Neural crest cell (in vitro differentiated cells): Measurements from ENCODE around the gene EXOC6B. TPM values are rescaled to one million over a fixed set of nuclear protein-coding genes. Genes with fewer than 3 reads are reported as not detected.

Experiments used
- DNase-seq: peaks from one replicate; pipeline ENCODE4 v3.0.0; 2021; ENCODE audit warnings: low read depth, mixed read lengths, low spot score
- H3K27ac Mint-ChIP-seq: one replicate; pipeline ENCODE4 v1.8.0; 2021; ENCODE audit warnings: mild to moderate bottlenecking, mixed read lengths; ENCODE audit not compliant: unreplicated experiment
- H3K27me3 Mint-ChIP-seq: 2 replicates; pipeline ENCODE4 v1.8.0; 2021; ENCODE audit warnings: low read depth, mild to moderate bottlenecking, mixed read lengths
- H3K36me3 Mint-ChIP-seq: 2 replicates; pipeline ENCODE4 v1.8.0; 2021; ENCODE audit warnings: low read depth, mild to moderate bottlenecking, mixed read lengths
- H3K4me1 Mint-ChIP-seq: 2 replicates; pipeline ENCODE4 v1.8.0; 2021; ENCODE audit warnings: mixed read lengths
- H3K4me3 Mint-ChIP-seq: one replicate; pipeline ENCODE4 v1.8.0; 2021; ENCODE audit warnings: mild to moderate bottlenecking, mixed read lengths
- H3K9me3 Mint-ChIP-seq: 2 replicates; pipeline ENCODE4 v1.8.0; 2021; ENCODE audit warnings: mixed read lengths
- total RNA-seq: library from RNA; stranded (reverse); gene quantifications from 2 replicates; pipeline ENCODE4 v1.2.1, GENCODE V29; 2021
- TF ChIP-seq, protein P1 (sequence below): fragments of 200-600 bp; sonication (generic); conservative IDR thresholded peaks from 2 replicates; pipeline ENCODE4 v1.5.0; 2021; ENCODE audit warnings: antibody characterized with exemption, mild to moderate bottlenecking

EXOC6B gene
- total RNA-seq, 1 donor from 2014 or later: 28.2 TPM

DNA sequence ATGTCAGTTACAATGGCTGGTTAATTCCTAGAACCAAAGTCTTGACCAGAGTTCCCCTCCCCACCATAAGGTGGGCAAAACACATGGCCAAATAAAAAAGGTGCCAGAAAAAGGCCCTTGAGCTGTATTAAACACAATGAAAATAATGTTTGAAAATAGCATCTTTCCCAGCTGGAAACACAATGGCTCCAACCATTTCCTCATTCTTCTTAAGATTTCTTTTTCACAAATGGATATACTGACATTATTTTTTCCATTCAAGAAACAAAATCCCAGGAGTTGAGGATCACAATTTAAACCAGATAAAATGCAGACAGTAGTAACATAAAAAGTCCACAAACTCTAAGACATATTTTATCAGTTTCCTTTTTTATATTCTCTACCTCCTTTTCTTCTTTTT is 143.8 kb downstream of the EXOC6B start:
- TF ChIP-seq, protein P1, sequence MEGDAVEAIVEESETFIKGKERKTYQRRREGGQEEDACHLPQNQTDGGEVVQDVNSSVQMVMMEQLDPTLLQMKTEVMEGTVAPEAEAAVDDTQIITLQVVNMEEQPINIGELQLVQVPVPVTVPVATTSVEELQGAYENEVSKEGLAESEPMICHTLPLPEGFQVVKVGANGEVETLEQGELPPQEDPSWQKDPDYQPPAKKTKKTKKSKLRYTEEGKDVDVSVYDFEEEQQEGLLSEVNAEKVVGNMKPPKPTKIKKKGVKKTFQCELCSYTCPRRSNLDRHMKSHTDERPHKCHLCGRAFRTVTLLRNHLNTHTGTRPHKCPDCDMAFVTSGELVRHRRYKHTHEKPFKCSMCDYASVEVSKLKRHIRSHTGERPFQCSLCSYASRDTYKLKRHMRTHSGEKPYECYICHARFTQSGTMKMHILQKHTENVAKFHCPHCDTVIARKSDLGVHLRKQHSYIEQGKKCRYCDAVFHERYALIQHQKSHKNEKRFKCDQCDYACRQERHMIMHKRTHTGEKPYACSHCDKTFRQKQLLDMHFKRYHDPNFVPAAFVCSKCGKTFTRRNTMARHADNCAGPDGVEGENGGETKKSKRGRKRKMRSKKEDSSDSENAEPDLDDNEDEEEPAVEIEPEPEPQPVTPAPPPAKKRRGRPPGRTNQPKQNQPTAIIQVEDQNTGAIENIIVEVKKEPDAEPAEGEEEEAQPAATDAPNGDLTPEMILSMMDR: no peak
- no peaks in the 10 kb centered on the region for H3K4me1 Mint-ChIP-seq
- H3K27me3 Mint-ChIP-seq: no peaks in the 10 kb centered on the region
- no peak overlapping the region for H3K4me3 Mint-ChIP-seq
- H3K36me3 Mint-ChIP-seq: peaks cover 2% of the 10 kb centered on the region
- peak overlapping the region; percentile 85 for H3K27ac Mint-ChIP-seq
- DNase-seq: no peak
- H3K9me3 Mint-ChIP-seq: no peaks in the 10 kb centered on the region

DNA sequence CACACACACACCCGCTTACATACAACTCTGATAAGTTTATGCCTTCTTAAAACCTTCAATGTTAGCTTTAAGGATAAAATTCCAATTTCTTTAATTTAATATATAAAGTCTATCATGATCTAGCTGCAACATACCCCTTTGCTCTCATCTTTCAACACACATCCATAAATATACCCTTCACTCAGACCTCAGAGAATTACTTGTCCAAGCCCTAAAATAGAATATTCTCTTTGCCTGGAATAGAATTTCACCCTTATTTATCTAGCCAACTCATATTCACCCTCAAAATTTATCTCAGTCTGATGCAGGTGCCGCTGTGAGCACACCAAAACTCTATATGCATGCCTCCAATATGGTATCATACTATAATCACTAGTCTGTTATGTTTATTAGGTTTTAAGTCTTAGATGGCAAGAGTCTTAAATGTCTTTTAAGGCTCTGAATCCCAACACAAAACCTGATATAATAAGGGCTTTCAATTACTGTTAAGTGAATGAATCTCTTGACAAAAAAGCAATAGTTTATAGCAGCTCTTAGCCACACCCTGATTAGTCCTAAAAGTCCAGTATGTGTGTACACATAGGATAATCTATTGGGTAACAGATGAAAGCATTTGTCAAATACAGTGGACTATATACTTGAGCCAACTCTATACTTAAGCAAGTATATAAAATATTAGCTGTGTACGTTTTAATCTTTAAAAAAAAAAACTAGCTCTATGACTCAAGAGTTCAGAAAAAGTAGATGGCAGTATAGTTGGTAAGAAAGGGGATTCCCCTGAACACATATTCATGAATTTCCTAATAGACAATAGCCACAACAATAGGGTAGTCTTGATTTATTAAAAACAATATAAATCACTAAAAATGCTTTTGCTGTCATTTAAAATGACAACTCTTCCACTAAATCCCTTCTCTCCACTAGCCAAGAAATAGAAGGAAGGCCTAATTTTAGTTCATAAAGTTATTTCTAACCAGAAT is 144.5 kb downstream of the EXOC6B start:
- no peak overlapping the region for H3K4me3 Mint-ChIP-seq
- no peak overlapping the region for H3K27ac Mint-ChIP-seq
- H3K4me1 Mint-ChIP-seq: peaks cover 1% of the 10 kb centered on the region
- H3K9me3 Mint-ChIP-seq: no peaks in the 10 kb centered on the region
- no peak for DNase-seq
- TF ChIP-seq, protein P1: no peak
- H3K36me3 Mint-ChIP-seq: peaks cover 2% of the 10 kb centered on the region
- H3K27me3 Mint-ChIP-seq: no peaks in the 10 kb centered on the region

DNA sequence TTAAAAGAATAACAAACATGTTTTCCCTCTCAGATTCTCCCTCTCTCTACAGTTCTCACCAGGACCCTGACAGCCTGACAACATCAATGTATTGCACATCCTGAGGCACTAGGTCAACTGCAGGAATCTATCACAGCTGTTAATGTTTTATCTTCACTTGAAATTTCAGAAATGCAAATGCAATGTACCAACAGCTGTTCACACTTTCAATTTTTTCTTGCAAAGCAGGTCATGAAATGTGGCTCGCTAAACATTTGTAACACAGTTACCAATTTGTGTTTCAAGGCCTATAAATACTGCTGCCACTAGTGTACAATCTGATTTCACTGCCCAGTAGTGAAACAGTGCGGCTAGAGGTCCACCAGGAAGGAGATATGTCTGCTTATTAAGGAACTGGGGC is 147.8 kb downstream of the EXOC6B start:
- Mint-ChIP-seq H3K27me3 (no peaks in the 10 kb centered on the region), H3K4me3 (no peak overlapping the region), H3K27ac (no peak overlapping the region), H3K4me1 (peaks cover 7% of the 10 kb centered on the region), H3K36me3 (peaks cover 2% of the 10 kb centered on the region), H3K9me3 (no peaks in the 10 kb centered on the region)
- TF ChIP-seq, protein P1: no peak
- DNase-seq: no peak

DNA sequence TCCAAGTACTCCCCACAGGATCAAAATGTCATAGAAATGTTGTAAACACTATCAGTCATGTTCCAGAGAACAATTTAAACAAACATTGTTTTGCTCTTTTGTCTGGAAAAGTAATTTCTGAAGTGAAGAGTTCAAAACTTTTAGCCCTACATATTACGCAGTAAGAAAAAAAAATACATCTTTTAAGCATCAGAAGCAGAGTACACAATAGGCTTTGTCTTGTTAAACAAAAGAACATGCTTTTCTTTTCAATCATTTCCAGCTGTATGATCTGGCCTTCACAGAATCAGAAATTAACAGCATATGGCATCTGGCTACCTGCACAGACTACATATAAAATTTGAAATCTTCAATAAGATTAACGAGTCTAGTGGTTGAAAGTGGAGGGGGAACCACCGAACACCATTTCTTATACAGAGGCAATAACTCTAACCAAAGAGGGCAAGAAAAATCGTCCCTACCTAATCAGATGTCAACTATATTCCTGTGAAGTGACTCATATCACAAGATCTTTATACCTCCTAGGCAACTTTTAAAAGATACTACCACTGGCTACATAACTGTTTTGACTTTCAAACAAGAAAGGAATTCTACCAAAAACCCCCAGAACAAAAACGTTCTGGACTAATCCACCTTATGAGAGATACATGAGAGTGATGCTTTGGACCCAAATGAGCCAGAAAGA is 149.3 kb downstream of the EXOC6B start:
- H3K27ac Mint-ChIP-seq: no peak overlapping the region
- TF ChIP-seq, protein P1: no peak
- H3K4me1 Mint-ChIP-seq: peaks cover 7% of the 10 kb centered on the region
- no peak for DNase-seq
- H3K36me3 Mint-ChIP-seq: peaks cover 2% of the 10 kb centered on the region
- H3K27me3 Mint-ChIP-seq: no peaks in the 10 kb centered on the region
- no peaks in the 10 kb centered on the region for H3K9me3 Mint-ChIP-seq
- no peak overlapping the region for H3K4me3 Mint-ChIP-seq

DNA sequence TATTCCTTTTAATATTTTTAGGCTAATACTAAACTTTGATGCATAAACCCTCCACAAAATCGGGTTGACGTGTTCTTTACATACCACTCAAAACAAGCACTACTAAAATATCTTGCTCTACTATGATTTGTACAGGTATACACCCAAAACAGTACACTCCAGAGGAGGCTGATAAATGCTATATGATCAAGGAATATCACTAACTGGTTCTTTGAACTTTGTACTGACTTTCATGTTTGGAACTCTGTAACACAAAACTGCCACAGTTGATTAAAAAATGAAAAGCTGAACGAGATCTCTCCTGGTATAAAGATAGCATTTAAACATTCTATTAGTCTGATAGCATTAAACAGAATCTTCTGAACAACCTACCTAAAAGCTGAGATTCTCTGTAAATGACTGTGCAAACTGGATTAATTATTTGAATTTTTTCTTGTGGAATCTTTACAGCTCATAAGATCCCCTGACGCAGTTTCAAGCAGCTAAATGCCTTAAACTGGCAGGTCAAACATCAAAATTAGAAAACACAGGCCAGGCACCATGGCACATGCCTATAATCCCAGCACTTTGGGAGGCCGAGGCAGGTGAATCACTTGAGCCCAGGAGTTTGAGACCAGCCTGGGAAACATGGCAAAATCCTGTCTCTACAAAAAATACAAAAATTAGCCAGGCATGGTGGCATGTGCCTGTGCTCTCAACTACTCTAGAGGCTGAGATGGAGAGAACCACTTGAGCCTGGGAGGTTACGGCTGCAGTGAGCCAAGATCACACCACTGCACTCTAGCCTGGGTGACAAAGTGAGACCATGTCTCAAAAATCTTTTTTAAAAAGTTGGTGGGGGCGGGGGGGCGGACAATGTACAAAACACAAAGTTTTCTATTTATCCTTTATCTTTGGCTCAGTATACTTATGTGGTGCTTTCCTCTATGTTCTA is 150.6 kb downstream of the EXOC6B start:
- Mint-ChIP-seq H3K27me3 (no peaks in the 10 kb centered on the region), H3K36me3 (peaks cover 4% of the 10 kb centered on the region), H3K27ac (no peak overlapping the region), H3K9me3 (no peaks in the 10 kb centered on the region), H3K4me3 (no peak overlapping the region), H3K4me1 (peaks cover 7% of the 10 kb centered on the region)
- DNase-seq: no peak
- TF ChIP-seq, protein P1: no peak
